ENCODE results near the gene ASCL2.

The ASCL2 gene

GRCh38 chr11:2233693-2234455 lies 36.5 kb downstream of the ASCL2 start:
- H3K27me3 ChIP-seq (replicated peaks; ENCODE audit: control insufficient read depth, insufficient read depth, low read length), result peaks cover 22% of the 10 kb centered on the region
- H3K36me3 ChIP-seq (ENCODE audit: control insufficient read depth, insufficient read depth, low read length, severe bottlenecking), result no peaks in the 10 kb centered on the region
- H3K9me3 ChIP-seq (ENCODE audit: control insufficient read depth, low read length), result peaks cover 27% of the 10 kb centered on the region
- H3K4me1 ChIP-seq (ENCODE audit: control insufficient read depth, insufficient read depth, low read length), result no peaks in the 10 kb centered on the region
- no peak for DNase-seq (ENCODE audit: low read depth)
- H3K4me3 ChIP-seq (ENCODE audit: low read length), result no peak overlapping the region
- no peak overlapping the region for H3K9ac ChIP-seq (ENCODE audit: low read length)

DNA sequence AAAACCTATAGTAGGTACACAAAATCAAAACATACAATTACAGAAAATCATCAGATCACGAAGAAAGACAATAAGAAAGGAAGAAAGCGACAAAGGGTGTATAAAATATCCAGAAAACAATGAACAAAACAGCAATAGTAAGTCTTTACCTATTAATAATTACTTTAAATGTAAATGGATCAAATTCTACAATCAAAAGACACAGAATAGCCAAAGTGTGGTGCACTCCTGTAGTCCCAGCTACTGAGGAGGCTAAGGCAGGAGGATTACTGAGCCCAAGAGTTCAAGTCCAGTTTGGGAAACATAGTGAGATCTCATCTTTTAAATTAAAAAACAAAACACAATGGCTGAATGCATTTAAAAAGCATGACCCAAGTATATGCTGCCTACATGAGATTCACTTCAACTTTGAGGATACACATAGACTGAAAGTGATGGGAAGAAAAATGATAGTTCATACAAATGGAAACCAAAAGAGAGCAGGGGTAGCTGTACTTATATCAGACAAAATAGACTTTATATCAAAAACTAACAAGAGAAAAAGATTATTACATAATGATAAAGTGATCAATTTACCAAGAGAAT lies 40.6 kb downstream of the ASCL2 start:
- peaks cover 8% of the 10 kb centered on the region for H3K27me3 ChIP-seq (replicated peaks; ENCODE audit: control insufficient read depth, insufficient read depth, low read length)
- H3K36me3 ChIP-seq (ENCODE audit: control insufficient read depth, insufficient read depth, low read length, severe bottlenecking), result no peaks in the 10 kb centered on the region
- no peak overlapping the region for H3K9ac ChIP-seq (ENCODE audit: low read length)
- peaks cover 39% of the 10 kb centered on the region for H3K9me3 ChIP-seq (ENCODE audit: control insufficient read depth, low read length)
- H3K4me3 ChIP-seq (ENCODE audit: low read length), result peak overlapping the region; percentile 11
- no peak for DNase-seq (ENCODE audit: low read depth)
- H3K4me1 ChIP-seq (ENCODE audit: control insufficient read depth, insufficient read depth, low read length), result no peaks in the 10 kb centered on the region

DNA sequence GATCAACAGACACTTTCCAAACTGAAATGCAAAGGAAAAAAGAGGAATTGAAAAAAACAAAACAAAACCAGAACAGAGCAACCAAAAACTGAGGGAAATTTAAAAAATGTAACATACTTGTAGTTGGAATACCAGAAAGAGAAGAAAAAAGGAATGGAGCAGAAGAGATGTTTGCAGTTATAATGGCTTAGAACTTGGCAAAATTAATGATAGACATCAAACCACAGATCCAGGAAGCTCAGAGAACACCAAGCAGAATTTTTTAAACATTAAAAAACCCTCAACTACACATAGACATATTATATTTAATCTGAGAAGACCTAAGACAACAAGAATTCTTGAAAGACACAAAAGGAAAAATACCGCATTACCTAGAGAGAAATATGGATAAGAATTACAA lies 46.1 kb downstream of the ASCL2 start:
- Histone ChIP-seq H3K27me3 (replicated peaks; ENCODE audit: control insufficient read depth, insufficient read depth, low read length) (peaks cover 27% of the 10 kb centered on the region), H3K9ac (ENCODE audit: low read length) (no peak overlapping the region), H3K9me3 (ENCODE audit: control insufficient read depth, low read length) (peaks cover 35% of the 10 kb centered on the region), H3K4me3 (ENCODE audit: low read length) (no peak overlapping the region), H3K36me3 (ENCODE audit: control insufficient read depth, insufficient read depth, low read length, severe bottlenecking) (no peaks in the 10 kb centered on the region), H3K4me1 (ENCODE audit: control insufficient read depth, insufficient read depth, low read length) (no peaks in the 10 kb centered on the region)
- DNase-seq (ENCODE audit: low read depth), result no peak

DNA sequence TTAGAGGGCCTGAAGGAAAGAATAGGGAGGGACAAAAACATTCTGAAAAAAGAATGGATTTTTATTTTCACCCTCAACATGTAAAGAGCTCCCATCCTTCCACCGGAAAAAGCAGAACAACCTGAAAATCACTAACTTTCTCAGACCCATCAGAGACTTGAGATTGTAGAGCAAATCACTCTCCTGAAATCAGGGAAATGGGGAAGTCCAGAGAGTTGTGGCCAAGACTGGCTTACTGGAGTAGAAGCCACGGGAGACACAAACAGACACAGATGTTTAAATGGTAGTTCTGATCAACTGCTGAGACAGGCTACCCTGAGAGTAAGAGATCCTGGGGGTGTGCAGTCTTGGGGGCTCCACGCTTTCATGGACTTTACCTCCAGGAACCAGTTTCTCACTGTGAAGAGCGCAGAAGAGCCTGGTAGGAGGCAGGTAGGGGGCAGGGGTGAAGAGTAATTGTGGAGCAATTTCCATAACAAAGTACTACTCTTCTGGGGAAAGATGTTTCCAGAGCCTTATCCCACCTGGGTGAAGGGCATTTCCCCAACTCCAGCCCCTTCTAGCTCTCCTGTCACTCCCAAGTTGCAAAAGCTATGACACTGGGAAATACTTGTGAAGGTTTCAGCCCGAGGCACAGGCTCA lies 47.1 kb downstream of the ASCL2 start:
- Histone ChIP-seq H3K9ac (ENCODE audit: low read length) (no peak overlapping the region), H3K4me1 (ENCODE audit: control insufficient read depth, insufficient read depth, low read length) (no peaks in the 10 kb centered on the region), H3K36me3 (ENCODE audit: control insufficient read depth, insufficient read depth, low read length, severe bottlenecking) (no peaks in the 10 kb centered on the region), H3K9me3 (ENCODE audit: control insufficient read depth, low read length) (peaks cover 33% of the 10 kb centered on the region), H3K4me3 (ENCODE audit: low read length) (no peak overlapping the region), H3K27me3 (replicated peaks; ENCODE audit: control insufficient read depth, insufficient read depth, low read length) (peaks cover 32% of the 10 kb centered on the region)
- DNase-seq (ENCODE audit: low read depth), result no peak

DNA sequence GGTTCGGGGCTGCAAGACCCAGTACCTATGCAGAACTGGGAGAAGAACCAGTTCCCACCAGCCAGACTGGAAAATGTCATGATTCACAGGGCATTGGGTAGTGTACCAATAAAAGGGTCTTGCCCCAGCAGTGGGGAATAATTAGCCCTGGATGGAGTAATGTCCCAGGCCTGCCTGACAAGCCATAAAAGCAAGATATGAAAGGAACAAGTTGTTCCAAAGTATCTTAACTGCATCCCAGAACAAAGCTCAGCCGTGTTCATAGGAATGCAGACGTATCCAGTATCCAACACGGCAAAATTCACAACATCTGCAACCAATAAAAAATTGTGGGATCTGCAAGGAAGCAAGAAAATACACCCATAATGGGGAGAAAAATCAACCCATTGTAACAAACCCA lies 47.9 kb downstream of the ASCL2 start:
- Histone ChIP-seq H3K36me3 (ENCODE audit: control insufficient read depth, insufficient read depth, low read length, severe bottlenecking) (no peaks in the 10 kb centered on the region), H3K27me3 (replicated peaks; ENCODE audit: control insufficient read depth, insufficient read depth, low read length) (peaks cover 38% of the 10 kb centered on the region), H3K4me3 (ENCODE audit: low read length) (no peak overlapping the region), H3K9me3 (ENCODE audit: control insufficient read depth, low read length) (peaks cover 33% of the 10 kb centered on the region), H3K9ac (ENCODE audit: low read length) (no peak overlapping the region), H3K4me1 (ENCODE audit: control insufficient read depth, insufficient read depth, low read length) (no peaks in the 10 kb centered on the region)
- peak; percentile 3 for DNase-seq (ENCODE audit: low read depth)

DNA sequence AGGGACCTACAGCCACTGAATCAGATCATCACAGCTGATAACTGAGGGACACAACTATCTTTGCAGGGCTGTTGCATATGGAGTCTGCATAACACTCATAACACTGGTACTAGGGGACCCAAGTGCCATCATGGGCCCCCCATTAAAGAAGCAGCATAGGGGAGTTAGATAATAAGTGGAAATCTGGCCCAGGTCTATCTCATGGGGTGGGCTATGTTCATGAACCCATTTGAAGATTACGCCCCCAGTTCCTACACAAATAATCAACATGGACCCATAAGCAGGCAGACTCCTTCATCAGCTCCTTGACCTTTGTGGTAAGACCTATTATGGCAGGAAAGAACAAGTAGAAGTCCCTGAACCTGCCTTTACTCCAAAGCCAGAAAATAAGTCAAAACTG lies 48.8 kb downstream of the ASCL2 start:
- H3K9ac ChIP-seq (ENCODE audit: low read length), result no peak overlapping the region
- H3K36me3 ChIP-seq (ENCODE audit: control insufficient read depth, insufficient read depth, low read length, severe bottlenecking), result no peaks in the 10 kb centered on the region
- H3K4me3 ChIP-seq (ENCODE audit: low read length), result no peak overlapping the region
- DNase-seq (ENCODE audit: low read depth), result no peak
- H3K4me1 ChIP-seq (ENCODE audit: control insufficient read depth, insufficient read depth, low read length), result no peaks in the 10 kb centered on the region
- peaks cover 28% of the 10 kb centered on the region for H3K9me3 ChIP-seq (ENCODE audit: control insufficient read depth, low read length)
- H3K27me3 ChIP-seq (replicated peaks; ENCODE audit: control insufficient read depth, insufficient read depth, low read length), result peaks cover 46% of the 10 kb centered on the region

- Histone ChIP-seq H3K36me3 (ENCODE audit: control insufficient read depth, insufficient read depth, low read length, severe bottlenecking) (no peaks in the 10 kb centered on the region), H3K27me3 (replicated peaks; ENCODE audit: control insufficient read depth, insufficient read depth, low read length) (peaks cover 49% of the 10 kb centered on the region), H3K9me3 (ENCODE audit: control insufficient read depth, low read length) (peaks cover 28% of the 10 kb centered on the region), H3K4me1 (ENCODE audit: control insufficient read depth, insufficient read depth, low read length) (no peaks in the 10 kb centered on the region), H3K4me3 (ENCODE audit: low read length) (no peak overlapping the region), H3K9ac (ENCODE audit: low read length) (no peak overlapping the region)
- no peak for DNase-seq (ENCODE audit: low read depth)
These were observed 49.4 kb downstream of the ASCL2 start for GRCh38 chr11:2221024-2221423.

DNA sequence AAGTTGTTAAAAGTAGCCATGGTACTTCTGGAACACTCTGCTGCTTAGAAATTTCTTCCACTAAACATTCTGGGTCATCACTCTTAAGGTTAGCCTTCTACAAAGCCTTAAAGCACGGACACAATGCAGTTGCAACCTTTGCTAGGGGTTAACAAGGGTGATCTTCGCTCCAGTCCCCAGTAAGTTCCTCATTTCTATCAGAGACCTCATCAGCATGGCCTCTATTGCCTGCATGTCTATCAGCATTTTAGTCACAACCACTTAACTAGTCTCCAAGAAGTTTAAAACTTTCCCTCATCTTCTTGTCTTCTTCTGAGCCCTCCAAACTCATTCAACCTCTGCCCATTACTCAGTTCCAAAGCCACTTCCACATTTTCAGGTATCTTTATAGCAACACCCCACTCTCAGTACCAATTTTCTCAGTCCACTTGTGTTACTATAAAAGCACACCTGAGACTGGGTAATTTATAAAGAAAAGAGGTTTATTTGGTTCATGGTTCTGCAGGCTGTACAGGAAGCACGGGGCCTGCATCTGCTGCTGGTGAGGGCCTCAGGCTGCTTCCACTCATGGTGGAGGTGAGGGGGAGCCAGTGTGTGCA lies 50.1 kb downstream of the ASCL2 start:
- peaks cover 26% of the 10 kb centered on the region for H3K9me3 ChIP-seq (ENCODE audit: control insufficient read depth, low read length)
- H3K4me3 ChIP-seq (ENCODE audit: low read length), result no peak overlapping the region
- DNase-seq (ENCODE audit: low read depth), result no peak
- peaks cover 50% of the 10 kb centered on the region for H3K27me3 ChIP-seq (replicated peaks; ENCODE audit: control insufficient read depth, insufficient read depth, low read length)
- no peak overlapping the region for H3K9ac ChIP-seq (ENCODE audit: low read length)
- no peaks in the 10 kb centered on the region for H3K36me3 ChIP-seq (ENCODE audit: control insufficient read depth, insufficient read depth, low read length, severe bottlenecking)
- no peaks in the 10 kb centered on the region for H3K4me1 ChIP-seq (ENCODE audit: control insufficient read depth, insufficient read depth, low read length)

DNA sequence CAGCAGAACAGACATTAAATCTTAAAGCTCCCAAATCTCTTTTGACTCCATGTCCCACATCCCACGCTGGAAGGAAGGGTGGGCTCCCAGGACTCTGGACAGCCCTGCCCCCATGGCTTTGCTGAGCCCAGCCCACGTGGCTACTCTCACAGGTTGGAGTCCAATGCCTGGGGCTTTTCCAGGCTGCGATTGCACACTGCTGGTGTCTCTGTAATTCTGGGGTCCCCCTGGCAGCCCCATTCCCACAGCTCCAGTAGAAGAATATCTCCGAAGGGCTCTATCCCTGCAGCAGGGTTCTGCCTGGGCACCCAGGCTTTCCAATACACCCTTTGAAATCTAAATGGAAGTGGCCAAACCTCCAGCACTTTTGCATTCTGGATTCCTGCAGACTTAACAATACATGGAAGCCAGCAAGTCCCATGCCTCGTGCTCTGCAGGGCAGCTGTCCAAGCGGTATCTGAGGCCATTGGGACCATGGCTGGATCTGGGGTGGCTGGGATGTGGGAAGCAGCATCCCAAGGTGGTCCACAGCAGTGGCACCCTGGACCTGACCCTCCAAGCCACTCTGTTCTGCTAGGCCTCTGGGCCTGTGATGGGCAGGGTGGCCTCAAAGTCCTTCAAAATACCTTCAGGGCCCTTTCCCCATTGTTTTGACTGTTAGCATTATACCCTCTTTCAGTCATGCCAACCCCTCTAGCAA lies 50.9 kb downstream of the ASCL2 start:
- Histone ChIP-seq H3K9me3 (ENCODE audit: control insufficient read depth, low read length) (peaks cover 20% of the 10 kb centered on the region), H3K4me3 (ENCODE audit: low read length) (no peak overlapping the region), H3K27me3 (replicated peaks; ENCODE audit: control insufficient read depth, insufficient read depth, low read length) (peaks cover 57% of the 10 kb centered on the region), H3K4me1 (ENCODE audit: control insufficient read depth, insufficient read depth, low read length) (no peaks in the 10 kb centered on the region), H3K9ac (ENCODE audit: low read length) (no peak overlapping the region), H3K36me3 (ENCODE audit: control insufficient read depth, insufficient read depth, low read length, severe bottlenecking) (no peaks in the 10 kb centered on the region)
- no peak for DNase-seq (ENCODE audit: low read depth)

Measured in adipocyte (in vitro differentiated cells).